ENCODE results near the gene TEX53.
A peak's percentile ranks its signal among the peaks of the same experiment; 100 is the strongest.

TEX53 gene

GRCh38 chr9:114633438-114634089 is 24.0 kb downstream of the TEX53 start:
- DNase-seq (ENCODE audit: low read depth) = no peak

GRCh38 chr9:114631166-114631565 is 26.4 kb downstream of the TEX53 start:
- DNase-seq (ENCODE audit: low read depth) = no peak

GRCh38 chr9:114629563-114630090 is 28.0 kb downstream of the TEX53 start:
- no peak for DNase-seq (ENCODE audit: low read depth)

- DNase-seq (ENCODE audit: low read depth) = no peak
These were observed 30.1 kb downstream of the TEX53 start for GRCh38 chr9:114627553-114627952.

GRCh38 chr9:114626415-114627020 is 31.1 kb downstream of the TEX53 start:
- DNase-seq (ENCODE audit: low read depth) = no peak

GRCh38 chr9:114624677-114625076 is 32.9 kb downstream of the TEX53 start:
- no peak for DNase-seq (ENCODE audit: low read depth)

GRCh38 chr9:114621975-114622609 is 35.5 kb downstream of the TEX53 start:
- DNase-seq (ENCODE audit: low read depth) = peak; percentile 54

- DNase-seq (ENCODE audit: low read depth) = no peak
These were observed 36.0 kb downstream of the TEX53 start for GRCh38 chr9:114621561-114621960.

- no peak for DNase-seq (ENCODE audit: low read depth)
These were observed 38.3 kb downstream of the TEX53 start for GRCh38 chr9:114619191-114619761.

- no peak for DNase-seq (ENCODE audit: low read depth)
These were observed 40.7 kb downstream of the TEX53 start for GRCh38 chr9:114616684-114617520.

GRCh38 chr9:114614373-114614772 is 43.2 kb downstream of the TEX53 start:
- DNase-seq (ENCODE audit: low read depth) = no peak

GRCh38 chr9:114613919-114614318 is 43.7 kb downstream of the TEX53 start:
- no peak for DNase-seq (ENCODE audit: low read depth)

GRCh38 chr9:114613087-114613486 is 44.5 kb downstream of the TEX53 start:
- DNase-seq (ENCODE audit: low read depth) = no peak

- DNase-seq (ENCODE audit: low read depth) = no peak
These were observed 45.2 kb downstream of the TEX53 start for GRCh38 chr9:114612272-114612923.

GRCh38 chr9:114611516-114612271 is 45.9 kb downstream of the TEX53 start:
- peak; percentile 41 for DNase-seq (ENCODE audit: low read depth)

GRCh38 chr9:114608525-114608796 is 49.1 kb downstream of the TEX53 start:
- DNase-seq (ENCODE audit: low read depth) = no peak

- no peak for DNase-seq (ENCODE audit: low read depth)
These were observed 49.7 kb downstream of the TEX53 start for GRCh38 chr9:114607671-114608524.

GRCh38 chr9:114606597-114607207 is 50.9 kb downstream of the TEX53 start:
- DNase-seq (ENCODE audit: low read depth) = peak; percentile 73
